ENCODE measurements around the gene CEMIP2.
"Not testable (repeated sequence)": the region's sequence is repeated elsewhere in the genome, so short reads cannot be mapped to it uniquely, and the experiment has no call there.

The CEMIP2 gene

DNA sequence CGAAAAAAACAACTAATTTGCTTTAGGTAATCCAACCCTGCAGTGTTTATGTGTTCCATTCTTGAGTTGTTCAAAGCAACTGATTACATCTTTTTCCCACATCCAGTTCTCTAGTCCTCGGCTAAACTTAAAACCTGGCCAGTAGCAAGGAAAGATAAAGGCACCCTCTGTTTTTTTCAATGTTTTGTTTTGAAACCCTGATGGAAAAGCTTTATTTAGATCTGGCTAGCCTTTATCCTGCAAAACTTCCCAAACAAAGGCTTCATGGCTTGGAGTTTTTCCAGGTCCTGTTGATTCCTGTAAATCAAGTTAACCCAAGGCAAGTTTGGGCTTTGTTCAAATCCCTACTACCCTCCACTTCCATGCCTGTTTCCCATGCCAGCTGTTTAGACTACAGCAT lies 105.1 kb downstream of the CEMIP2 start:
- H3K36me3 ChIP-seq: no peaks in the 10 kb centered on the region
- peaks cover 25% of the 10 kb centered on the region for H3K27me3 ChIP-seq
- H3K9me3 ChIP-seq: no peaks in the 10 kb centered on the region
- DNase-seq: no peak
- no peak overlapping the region for H3K4me3 ChIP-seq (ENCODE audit: low read depth, low read length)
- TF ChIP-seq, protein P1, sequence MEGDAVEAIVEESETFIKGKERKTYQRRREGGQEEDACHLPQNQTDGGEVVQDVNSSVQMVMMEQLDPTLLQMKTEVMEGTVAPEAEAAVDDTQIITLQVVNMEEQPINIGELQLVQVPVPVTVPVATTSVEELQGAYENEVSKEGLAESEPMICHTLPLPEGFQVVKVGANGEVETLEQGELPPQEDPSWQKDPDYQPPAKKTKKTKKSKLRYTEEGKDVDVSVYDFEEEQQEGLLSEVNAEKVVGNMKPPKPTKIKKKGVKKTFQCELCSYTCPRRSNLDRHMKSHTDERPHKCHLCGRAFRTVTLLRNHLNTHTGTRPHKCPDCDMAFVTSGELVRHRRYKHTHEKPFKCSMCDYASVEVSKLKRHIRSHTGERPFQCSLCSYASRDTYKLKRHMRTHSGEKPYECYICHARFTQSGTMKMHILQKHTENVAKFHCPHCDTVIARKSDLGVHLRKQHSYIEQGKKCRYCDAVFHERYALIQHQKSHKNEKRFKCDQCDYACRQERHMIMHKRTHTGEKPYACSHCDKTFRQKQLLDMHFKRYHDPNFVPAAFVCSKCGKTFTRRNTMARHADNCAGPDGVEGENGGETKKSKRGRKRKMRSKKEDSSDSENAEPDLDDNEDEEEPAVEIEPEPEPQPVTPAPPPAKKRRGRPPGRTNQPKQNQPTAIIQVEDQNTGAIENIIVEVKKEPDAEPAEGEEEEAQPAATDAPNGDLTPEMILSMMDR (IDR thresholded peaks at IDR 0.05; ENCODE audit: low read depth, low read length): no peak
- no peaks in the 10 kb centered on the region; the same call in 1 of the 2 replicates for H3K4me1 ChIP-seq

DNA sequence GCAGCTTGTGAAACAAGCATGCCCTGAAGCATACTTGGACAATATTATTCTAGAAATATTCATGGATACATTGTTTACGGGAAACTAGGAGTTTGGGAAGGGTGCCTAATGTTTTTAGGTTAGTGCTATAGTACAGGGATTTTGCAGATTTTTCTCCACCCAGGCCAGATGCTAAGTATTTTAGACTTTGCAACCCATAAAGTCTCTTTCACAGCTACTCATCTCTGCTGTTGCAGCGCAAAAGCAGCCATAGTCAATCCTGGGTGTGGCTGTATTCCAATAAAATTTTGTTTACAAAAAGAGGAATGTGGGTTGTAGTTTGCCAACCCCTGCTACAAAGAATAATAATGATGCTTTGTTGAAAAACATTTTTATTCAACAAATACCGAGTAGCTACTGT lies 106.2 kb downstream of the CEMIP2 start:
- Histone ChIP-seq H3K4me3 (ENCODE audit: low read depth, low read length) (no peak overlapping the region), H3K27me3 (peaks cover 25% of the 10 kb centered on the region), H3K4me1 (no peaks in the 10 kb centered on the region; the same call in 1 of the 2 replicates), H3K36me3 (no peaks in the 10 kb centered on the region), H3K9me3 (no peaks in the 10 kb centered on the region)
- TF ChIP-seq, protein P1 (IDR thresholded peaks at IDR 0.05; ENCODE audit: low read depth, low read length): no peak
- DNase-seq: no peak

DNA sequence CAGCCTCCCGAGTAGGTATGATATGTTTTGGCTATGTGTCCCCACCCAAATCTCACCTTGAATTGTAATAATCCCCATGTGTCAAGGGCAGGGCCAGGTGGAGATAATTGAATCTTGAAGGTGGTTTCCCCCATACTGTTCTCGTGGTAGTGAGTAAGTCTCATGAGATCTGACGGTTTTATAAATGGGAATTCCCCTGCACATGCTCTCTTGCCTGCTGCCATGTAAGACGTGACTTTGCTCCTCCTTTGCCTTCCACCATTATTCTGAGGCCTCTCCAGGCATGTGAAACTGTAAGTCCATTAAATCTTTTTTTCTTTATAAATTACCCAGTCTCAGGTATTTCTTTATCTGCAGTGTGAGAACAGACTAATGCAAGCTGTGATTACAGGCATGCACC lies 111.0 kb downstream of the CEMIP2 start:
- H3K4me1 ChIP-seq; DNase-seq; H3K9me3 ChIP-seq; H3K36me3 ChIP-seq; H3K27me3 ChIP-seq; H3K4me3 ChIP-seq (ENCODE audit: low read depth, low read length): not testable (repeated sequence)

DNA sequence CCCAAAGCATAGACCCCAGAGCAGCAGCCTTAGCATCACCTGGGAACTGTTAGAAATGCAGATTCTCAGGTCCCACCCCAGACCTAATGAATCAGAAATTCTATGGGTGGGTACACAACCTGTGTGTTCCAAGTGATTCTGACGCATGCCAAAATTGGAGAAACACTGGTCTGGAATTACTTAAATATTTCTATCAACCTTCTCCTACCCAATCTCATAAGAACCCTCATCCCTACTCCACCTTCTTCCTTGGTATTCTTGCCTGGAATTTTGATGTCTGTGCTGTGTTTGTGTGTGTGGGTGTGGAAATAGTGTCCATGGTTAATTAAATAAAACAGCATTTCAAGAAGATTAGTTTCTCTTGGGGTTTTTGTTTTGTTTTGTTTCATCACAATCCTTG lies 111.8 kb downstream of the CEMIP2 start:
- TF ChIP-seq, protein P1 (IDR thresholded peaks at IDR 0.05; ENCODE audit: low read depth, low read length): no peak
- Histone ChIP-seq H3K4me3 (ENCODE audit: low read depth, low read length) (no peak overlapping the region), H3K4me1 (no peaks in the 10 kb centered on the region), H3K36me3 (no peaks in the 10 kb centered on the region), H3K27me3 (peaks cover 2% of the 10 kb centered on the region; the same call in 1 of the 2 replicates), H3K9me3 (no peaks in the 10 kb centered on the region)
- no peak for DNase-seq

DNA sequence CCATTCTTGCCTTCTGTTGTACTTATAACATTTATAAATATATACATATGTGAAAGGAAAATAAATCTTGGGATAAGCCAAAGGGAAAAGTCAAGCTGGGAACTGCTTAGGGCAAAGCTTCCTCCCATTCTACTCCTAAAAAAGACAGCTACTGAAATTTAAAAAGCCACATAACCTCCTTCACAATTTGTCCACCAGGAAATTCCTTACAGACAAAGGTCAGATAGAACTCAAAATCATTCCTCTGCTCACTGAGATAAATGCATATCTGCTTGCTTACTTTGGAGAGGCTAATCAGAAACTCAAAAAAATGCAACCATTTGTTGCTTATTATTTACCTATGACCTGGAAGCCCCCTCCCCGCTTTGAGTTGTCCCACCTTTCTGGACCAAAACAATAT lies 112.5 kb downstream of the CEMIP2 start:
- H3K4me3 ChIP-seq (ENCODE audit: low read depth, low read length): no peak overlapping the region
- H3K4me1 ChIP-seq: no peaks in the 10 kb centered on the region
- TF ChIP-seq, protein P1 (IDR thresholded peaks at IDR 0.05; ENCODE audit: low read depth, low read length): no peak
- no peak for DNase-seq
- H3K9me3 ChIP-seq: no peaks in the 10 kb centered on the region
- no peaks in the 10 kb centered on the region for H3K36me3 ChIP-seq
- H3K27me3 ChIP-seq: no peaks in the 10 kb centered on the region; the same call in 1 of the 2 replicates

DNA sequence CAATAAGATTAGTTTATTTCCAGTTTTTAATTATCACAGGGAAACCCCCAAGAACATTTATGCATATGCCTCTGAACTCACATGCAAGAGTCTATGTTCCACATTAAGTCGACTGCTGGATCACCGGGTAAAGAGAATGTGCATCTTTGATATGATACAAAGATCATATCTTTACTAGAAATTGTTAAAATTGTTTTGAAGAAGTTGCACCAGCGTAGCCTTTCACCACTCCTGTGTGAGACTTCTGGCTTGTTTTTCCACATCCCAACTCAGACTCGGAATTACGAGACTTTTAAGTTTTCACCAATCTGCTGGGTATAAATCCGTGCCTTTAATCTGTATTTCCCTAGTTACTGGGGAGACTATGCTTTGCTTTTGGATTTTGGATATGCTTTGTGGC lies 113.2 kb downstream of the CEMIP2 start:
- no peak overlapping the region for H3K4me3 ChIP-seq (ENCODE audit: low read depth, low read length)

More for the DNA sequence above, 113.2 kb downstream of the CEMIP2 start:
- H3K9me3 ChIP-seq: no peaks in the 10 kb centered on the region
- no peaks in the 10 kb centered on the region for H3K27me3 ChIP-seq
- no peaks in the 10 kb centered on the region for H3K36me3 ChIP-seq
- DNase-seq: no peak
- TF ChIP-seq, protein P1 (IDR thresholded peaks at IDR 0.05; ENCODE audit: low read depth, low read length): no peak
- no peaks in the 10 kb centered on the region for H3K4me1 ChIP-seq
